Measurements from ENCODE around the gene CD80. TPM values are rescaled to one million over a fixed set of nuclear protein-coding genes. Genes with fewer than 3 reads are reported as not detected.

Gene CD80
- total and polyA plus RNA-seq, 9 of the 15 experiments (the other 6 are each of a cell fraction or from before 2014, with no cell fraction given): 3.0 to 8.2 (median 5.7) TPM

GRCh38 chr3:119592861-119593260, 33.4 kb upstream of the CD80 start:
- Histone ChIP-seq H3K9ac (ENCODE audit: insufficient read depth in 1 of 2, low read depth in 2 of 2, low read length in 2 of 2) (no peak overlapping the region), H3K4me3 (no peak overlapping the region), H3K9me3 (replicated peaks; ENCODE audit: control insufficient read depth, insufficient read depth, low read depth, low read length) (peaks cover 2% of the 10 kb centered on the region; the same call in 1 of the 2 replicates), H4K20me1 (replicated peaks; ENCODE audit: control insufficient read depth, insufficient read depth, low read length) (no peaks in the 10 kb centered on the region), H3K9me1 (ENCODE audit: control insufficient read depth, insufficient read depth, low read length) (no peaks in the 10 kb centered on the region), H2AFZ (ENCODE audit: low read depth, low read length) (no peak overlapping the region), H3K27me3 (ENCODE audit: control insufficient read depth in 2 of 2, insufficient read depth in 2 of 2, low read length in 2 of 2) (no peaks in the 10 kb centered on the region), H3K27ac (ENCODE audit: extremely low read depth, low read depth, low read length) (no peak overlapping the region), H3K4me2 (ENCODE audit: insufficient read depth, low read length) (no peak overlapping the region), H3K79me2 (ENCODE audit: control insufficient read depth, insufficient read depth, low read length) (no peaks in the 10 kb centered on the region), H3K4me1 (replicated peaks in 1 of 2; ENCODE audit: control insufficient read depth in 2 of 2, insufficient read depth in 2 of 2, low read length in 2 of 2) (peaks cover 0 to 5% of the 10 kb centered on the region in 2 experiments; a peak in 3 of 5 replicates), H3K36me3 (ENCODE audit: control insufficient read depth, insufficient read depth, low read length) (no peaks in the 10 kb centered on the region)
- FAIRE-seq: no peak
- BruUV-seq (replicated peaks): no TSS peak
- POLR2A ChIA-PET: no interaction called here
- CTCF ChIA-PET (ENCODE audit: low intra/inter-chr PET ratio): no interaction called here
- intact Hi-C loops (cut with micrococcal nuclease) (no loop called here), in situ Hi-C loops (cut with MboI) (no loop called here)
- ATAC-seq: no peak
- no peak for TF ChIP-seq HOMEZ (CRISPR knock-in tag; IDR thresholded peaks at IDR 0.05)
- no peak for TF ChIP-seq NCOA1 (IDR thresholded peaks at IDR 0.05; ENCODE audit: low read depth)
- no peak for TF ChIP-seq MBD2 (IDR thresholded peaks at IDR 0.05; ENCODE audit: borderline replicate concordance, low read depth)
- TF ChIP-seq CHD1 (IDR thresholded peaks at IDR 0.05; ENCODE audit: low read length): no peak
- TF ChIP-seq ZNF143 (CRISPR knock-in tag; IDR thresholded peaks at IDR 0.05): no peak
- DNase-seq (ENCODE audit: extremely low read depth in 1 of 4, low spot score in 3 of 4): no peak
- WGBS (ENCODE audit: insufficient coverage, low coverage, missing lambda C conversion rate): no CpG with 5 or more reads among the region's 1 CpG

GRCh38 chr3:119590706-119591105, 31.3 kb upstream of the CD80 start:
- no peaks in the 10 kb centered on the region for H3K9me1 ChIP-seq (ENCODE audit: control insufficient read depth, insufficient read depth, low read length)
- TF ChIP-seq NR1H2 (CRISPR knock-in tag; IDR thresholded peaks at IDR 0.05) (no peak), SNRNP70 (optimal IDR thresholded peaks at IDR 0.05; ENCODE audit: low read depth, low read length) (no peak), C11orf30 (IDR thresholded peaks at IDR 0.05; ENCODE audit: low read depth) (no peak)
- no TSS peak for BruUV-seq (replicated peaks)
- no peaks in the 10 kb centered on the region; a peak in 1 of 5 replicates for H3K4me1 ChIP-seq (replicated peaks in 1 of 2; ENCODE audit: control insufficient read depth in 2 of 2, insufficient read depth in 2 of 2, low read length in 2 of 2)
- intact Hi-C loops (cut with micrococcal nuclease): no loop called here
- no peaks in the 10 kb centered on the region for H3K79me2 ChIP-seq (ENCODE audit: control insufficient read depth, insufficient read depth, low read length)
- in situ Hi-C loops (cut with MboI): no loop called here
- peaks cover 2% of the 10 kb centered on the region; the same call in 1 of the 2 replicates for H3K9me3 ChIP-seq (replicated peaks; ENCODE audit: control insufficient read depth, insufficient read depth, low read depth, low read length)
- no peak overlapping the region for H3K4me2 ChIP-seq (ENCODE audit: insufficient read depth, low read length)
- no peaks in the 10 kb centered on the region for H4K20me1 ChIP-seq (replicated peaks; ENCODE audit: control insufficient read depth, insufficient read depth, low read length)
- no peak overlapping the region for H3K9ac ChIP-seq (ENCODE audit: insufficient read depth in 1 of 2, low read depth in 2 of 2, low read length in 2 of 2)
- CTCF ChIA-PET (ENCODE audit: low intra/inter-chr PET ratio): no interaction called here
- no peak for FAIRE-seq
- no peak for ATAC-seq
- POLR2A ChIA-PET: no interaction called here
- H3K4me3 ChIP-seq: no peak overlapping the region
- H3K27me3 ChIP-seq (ENCODE audit: control insufficient read depth in 2 of 2, insufficient read depth in 2 of 2, low read length in 2 of 2): no peaks in the 10 kb centered on the region
- H3K27ac ChIP-seq (ENCODE audit: extremely low read depth, low read depth, low read length): no peak overlapping the region
- H3K36me3 ChIP-seq (ENCODE audit: control insufficient read depth, insufficient read depth, low read length): no peaks in the 10 kb centered on the region
- no peak overlapping the region for H2AFZ ChIP-seq (ENCODE audit: low read depth, low read length)
- 40% methylated on average over 1 of the region's 1 CpG for WGBS (ENCODE audit: insufficient coverage, low coverage, missing lambda C conversion rate)
- no peak for DNase-seq (ENCODE audit: extremely low read depth in 1 of 4, low spot score in 3 of 4)

Data from K562 (cell line).